GM21447 (cell line): ENCODE results near the gene DOCK1.

ENCODE experiments used
- ATAC-seq: cut with Tn5 transposase; IDR thresholded peaks from one replicate; pipeline ENCODE4 v1.9.1; 2021; ENCODE audit not compliant: unreplicated experiment

The DOCK1 gene

GRCh38 chr10:127073666-127074065 is 168.4 kb downstream of the DOCK1 start:
- ATAC-seq, result no peak

DNA sequence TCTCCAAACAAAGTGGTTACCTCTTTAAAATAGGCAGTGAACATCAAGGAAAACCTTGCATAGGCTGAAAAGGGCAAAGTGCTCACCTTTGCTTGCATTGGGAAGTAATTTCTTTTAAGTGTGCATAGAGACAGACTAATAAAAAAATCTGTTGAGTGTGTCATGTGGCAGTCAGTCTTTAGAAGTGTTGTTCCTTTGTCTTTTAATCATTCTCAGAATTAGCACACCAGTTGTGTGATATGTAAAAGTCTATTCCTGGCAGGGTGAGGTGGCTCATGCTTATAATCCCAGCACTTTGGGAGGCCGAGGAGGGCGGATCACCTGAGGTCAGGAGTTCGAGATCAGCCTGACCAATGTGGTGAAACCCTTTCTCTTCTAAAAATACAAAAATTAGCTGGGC is 174.2 kb downstream of the DOCK1 start:
- no peak for ATAC-seq

DNA sequence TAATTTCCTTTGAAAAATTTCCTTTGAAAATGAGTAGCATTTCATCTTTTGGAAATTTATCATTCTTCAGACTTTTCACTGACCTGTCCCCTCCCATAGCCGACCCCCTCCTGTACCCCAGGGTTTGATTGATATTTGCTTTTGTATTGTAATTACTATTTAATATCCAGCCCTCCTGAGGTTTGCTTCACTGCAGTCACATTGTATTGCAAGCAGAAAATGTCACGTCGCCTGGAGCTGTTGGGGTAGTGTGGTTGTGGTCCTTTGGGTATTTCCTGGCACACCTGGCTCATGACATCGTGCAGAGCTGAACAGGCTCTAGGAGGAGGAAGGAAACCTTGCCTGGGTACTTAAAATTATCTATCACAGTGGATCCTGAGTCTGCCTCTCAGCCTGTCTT is 175.1 kb downstream of the DOCK1 start:
- ATAC-seq, result no peak

DNA sequence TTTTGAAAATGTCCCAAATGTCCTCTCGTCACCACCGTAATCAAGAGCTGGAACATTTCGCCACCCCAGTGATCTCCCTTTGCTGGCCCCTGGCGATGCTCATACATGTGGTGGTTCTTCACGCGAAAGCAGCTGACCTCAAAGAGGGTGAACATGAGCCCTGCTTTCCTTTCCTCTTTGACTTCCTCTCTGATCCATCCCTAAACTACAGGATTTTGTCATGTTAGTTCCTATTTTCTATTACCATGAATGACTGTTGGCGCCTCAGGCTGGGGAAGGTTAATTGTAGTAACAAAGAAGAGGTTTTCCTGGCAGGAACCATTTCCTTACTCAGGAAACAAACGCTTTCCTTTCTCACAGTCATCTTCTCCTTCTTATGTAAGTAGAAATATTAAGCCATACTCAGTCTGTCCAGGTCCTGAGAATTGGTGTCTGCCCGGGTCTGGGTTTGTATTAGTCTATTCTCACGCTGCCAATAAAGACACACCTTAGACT is 176.7 kb downstream of the DOCK1 start:
- no peak for ATAC-seq

- ATAC-seq, result no peak
Observed at GRCh38 chr10:127082651-127083050, 177.4 kb downstream of the DOCK1 start.

- ATAC-seq, result no peak
Observed at GRCh38 chr10:127085957-127086356, 180.7 kb downstream of the DOCK1 start.

DNA sequence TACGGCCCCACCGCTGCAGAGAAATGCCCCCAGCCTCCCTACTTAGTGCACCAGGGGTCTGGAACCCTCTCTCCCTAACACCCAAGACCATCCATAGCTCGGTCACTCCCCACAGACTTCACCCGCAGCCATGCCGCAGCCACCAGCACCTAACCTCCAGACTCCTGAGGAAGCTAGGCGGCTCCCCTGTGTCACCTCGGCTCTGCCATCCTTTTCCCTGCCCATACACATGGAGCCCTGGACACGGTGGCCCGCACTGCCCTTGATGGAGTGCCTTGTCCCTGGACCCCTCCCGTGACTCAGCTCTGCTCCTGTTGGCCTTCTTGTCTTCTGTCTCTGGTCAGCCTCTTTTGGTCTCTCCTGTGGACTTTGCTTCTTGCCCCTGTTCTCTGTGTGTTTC is 183.7 kb downstream of the DOCK1 start:
- no peak for ATAC-seq

DNA sequence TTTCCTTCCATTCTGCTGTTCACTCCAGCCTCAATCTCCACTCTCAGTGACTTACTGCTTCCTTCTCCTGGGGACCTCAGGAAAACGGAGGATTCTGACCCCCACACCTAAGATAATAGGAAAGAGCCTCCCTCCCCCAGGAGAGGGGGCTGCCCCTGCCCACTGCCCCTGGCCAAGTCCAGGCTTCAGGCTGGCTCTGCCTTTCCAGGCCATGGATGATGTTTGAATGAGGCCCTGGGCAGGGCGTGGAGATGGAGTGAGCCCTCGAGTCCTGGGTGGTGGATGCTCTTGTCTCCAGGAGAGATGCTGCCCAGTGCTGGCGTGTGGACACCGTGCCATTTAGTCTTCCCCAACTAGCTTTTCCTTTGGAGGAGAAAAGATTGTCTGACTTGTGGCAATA is 184.2 kb downstream of the DOCK1 start:
- ATAC-seq, result no peak

- ATAC-seq, result no peak
Observed at GRCh38 chr10:127090138-127090537, 184.9 kb downstream of the DOCK1 start.

DNA sequence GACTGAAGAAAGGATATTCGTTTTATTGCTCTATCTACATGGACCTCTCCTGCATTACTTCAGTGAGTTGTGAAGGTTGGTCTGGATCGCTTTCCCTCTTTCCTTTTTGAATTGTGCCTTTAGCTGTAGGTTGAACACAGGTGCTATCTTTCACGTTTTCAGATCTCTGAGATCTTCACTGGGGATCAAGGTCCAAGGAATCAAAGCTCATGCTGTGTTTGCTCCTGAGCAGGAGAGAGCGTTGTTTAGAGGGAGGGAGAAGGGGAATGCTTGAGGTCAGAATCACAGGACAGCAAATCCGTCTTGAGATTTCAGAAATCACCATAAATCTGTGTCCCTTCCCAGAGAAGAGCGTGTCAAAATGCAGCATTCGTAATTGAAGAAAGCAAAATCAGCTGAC is 186.1 kb downstream of the DOCK1 start:
- ATAC-seq, result no peak

DNA sequence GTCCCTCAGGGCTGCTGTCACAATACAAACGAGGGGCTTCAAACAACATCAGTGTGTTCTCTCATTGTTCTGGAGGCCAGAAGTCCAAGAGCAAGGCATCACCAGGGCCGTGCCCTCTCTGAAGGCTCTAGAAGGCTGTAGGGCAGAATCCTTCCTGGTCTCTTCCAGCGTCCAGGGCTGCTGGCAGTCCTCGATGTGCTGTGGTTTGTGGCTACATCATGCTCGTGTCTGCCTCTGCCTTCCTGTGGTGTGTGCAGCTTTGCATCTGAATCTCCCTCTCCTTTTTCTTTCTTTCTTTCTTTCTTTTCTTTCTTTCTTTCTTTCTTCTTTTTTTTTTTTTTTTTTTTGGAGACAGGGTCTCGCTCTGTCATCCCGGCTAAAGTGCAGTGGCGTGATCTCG is 187.7 kb downstream of the DOCK1 start:
- ATAC-seq, result no peak

DNA sequence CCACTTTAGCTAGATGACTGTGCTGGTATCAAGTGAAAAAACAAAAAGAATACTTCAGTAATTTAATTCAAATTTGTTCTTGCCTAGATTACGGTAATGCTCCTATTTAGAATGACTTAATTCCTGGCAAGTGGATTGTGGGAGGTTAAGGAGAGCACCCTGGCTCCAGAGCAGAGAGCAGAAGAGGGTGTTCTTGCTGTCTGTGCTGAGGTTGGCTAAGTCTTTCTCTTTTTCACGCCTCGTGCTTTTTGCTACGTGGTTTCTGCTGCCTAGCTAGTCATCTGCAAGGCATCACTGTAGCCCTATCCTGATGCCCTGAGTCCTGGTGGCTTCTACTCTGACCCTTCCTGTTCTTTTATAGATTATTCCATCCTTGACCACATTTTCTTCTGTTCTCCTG is 189.8 kb downstream of the DOCK1 start:
- ATAC-seq, result no peak

DNA sequence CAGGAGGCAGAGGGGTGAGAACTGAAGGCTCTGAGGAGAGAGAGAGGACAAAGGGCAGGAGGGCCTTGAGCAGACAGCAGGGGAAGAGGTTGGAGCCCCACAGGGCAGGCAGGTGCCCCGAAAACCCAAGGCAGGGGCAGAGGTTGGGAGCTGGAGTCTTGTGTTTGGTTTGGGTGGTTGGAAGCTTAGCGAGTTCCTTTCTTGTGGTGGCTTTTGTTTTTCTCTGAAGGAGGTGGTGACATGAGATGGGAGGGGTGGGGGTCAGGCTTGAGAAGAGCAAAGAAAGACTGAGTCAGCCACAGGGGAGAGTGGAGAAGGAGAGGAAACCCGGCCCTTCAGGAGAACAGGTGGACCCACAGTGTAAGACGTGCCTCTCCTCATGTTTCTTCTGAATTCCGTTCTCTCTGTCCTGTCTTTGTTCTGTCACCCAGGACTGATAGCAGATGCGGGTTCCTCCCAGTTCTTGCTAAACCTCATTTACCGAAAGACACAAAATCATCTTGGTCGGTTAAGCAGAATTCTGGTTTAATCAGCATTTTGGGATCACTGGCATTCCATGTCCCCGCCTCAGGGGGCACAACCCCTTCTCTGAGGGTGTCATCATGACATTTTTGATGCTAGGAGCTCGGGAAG is 195.9 kb downstream of the DOCK1 start:
- ATAC-seq, result no peak

- ATAC-seq, result no peak
Observed at GRCh38 chr10:127102176-127102575, 196.9 kb downstream of the DOCK1 start.

GRCh38 chr10:127115100-127115499 is 209.9 kb downstream of the DOCK1 start:
- no peak for ATAC-seq

GRCh38 chr10:127117125-127117524 is 211.9 kb downstream of the DOCK1 start:
- no peak for ATAC-seq

- ATAC-seq, result no peak
Observed at GRCh38 chr10:127118034-127118433, 212.8 kb downstream of the DOCK1 start.

DNA sequence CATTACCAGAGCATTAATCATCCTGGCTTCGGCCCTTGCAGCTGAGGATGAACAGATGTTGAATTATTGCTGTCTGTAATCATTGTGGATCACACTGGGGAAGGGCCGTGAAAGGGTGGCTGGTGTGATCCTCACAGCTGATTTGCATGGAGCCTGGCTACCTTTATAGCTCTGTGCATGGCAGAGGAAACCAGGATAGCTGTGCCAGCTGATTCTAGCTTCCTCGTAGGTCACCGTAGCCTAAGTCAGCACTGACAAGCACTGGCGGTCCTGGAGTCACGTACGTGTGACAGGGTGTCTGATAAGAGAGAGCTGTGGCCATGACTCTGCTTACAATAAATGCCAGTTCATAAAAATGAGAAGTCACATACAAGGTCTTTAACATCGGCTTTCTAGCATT is 214.7 kb downstream of the DOCK1 start:
- ATAC-seq, result no peak

DNA sequence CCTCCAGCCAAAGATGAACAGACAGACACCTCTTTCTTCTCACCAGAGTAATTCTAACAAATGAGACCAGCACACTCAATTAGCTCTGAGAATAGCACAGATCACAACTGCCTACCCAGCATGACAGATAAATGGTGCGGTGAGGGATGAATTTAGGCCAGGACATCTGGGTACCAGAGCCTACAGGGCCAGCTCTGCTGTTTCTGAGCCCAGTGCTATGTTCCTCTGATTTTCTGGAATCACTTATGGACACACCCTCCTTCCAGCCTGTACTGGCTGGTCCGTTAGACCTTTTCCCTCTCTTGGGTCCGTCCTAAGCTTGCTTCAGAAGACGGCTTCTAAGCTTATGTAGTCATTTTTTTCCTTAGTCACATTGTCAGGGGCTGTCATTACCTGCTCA is 217.6 kb downstream of the DOCK1 start:
- ATAC-seq, result no peak

DNA sequence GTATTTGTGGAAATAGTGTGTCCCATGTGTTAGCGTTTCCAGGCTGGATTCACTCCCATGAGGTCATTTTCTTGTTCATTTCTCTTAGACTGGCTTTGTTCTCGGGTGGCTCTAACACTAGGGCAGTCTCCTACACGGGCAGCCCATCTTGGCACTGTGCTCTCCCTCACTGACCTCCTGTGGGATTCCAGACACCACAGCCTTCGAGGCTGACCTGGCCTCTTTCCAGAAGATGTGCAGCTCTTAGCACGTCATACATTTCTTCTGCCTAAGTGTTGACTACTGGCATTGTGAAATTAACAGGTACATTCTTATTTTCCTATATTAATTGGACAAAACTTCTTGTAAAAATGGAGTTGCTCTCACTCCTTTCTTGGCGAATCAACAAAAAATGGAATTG is 218.4 kb downstream of the DOCK1 start:
- ATAC-seq, result no peak

GRCh38 chr10:127125331-127125730 is 220.1 kb downstream of the DOCK1 start:
- no peak for ATAC-seq

DNA sequence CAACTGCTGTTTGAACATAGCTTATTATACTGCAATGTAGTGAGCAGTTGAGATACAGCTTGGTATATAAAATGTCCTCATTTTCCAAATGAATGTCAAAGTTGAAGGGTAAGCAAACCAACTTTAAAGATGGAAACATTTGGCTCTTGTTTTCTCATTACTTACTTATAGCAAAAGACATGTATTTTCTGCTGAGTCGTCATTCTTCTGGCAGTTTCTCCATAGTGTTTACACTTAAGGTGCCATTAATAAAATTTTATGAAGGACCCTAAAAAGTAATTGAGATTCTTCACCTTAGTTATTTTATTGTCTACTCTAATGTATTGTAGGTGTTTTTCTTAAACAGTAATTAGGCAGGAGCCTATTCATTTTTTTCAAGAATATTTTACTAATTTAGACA is 222.6 kb downstream of the DOCK1 start:
- ATAC-seq, result no peak

DNA sequence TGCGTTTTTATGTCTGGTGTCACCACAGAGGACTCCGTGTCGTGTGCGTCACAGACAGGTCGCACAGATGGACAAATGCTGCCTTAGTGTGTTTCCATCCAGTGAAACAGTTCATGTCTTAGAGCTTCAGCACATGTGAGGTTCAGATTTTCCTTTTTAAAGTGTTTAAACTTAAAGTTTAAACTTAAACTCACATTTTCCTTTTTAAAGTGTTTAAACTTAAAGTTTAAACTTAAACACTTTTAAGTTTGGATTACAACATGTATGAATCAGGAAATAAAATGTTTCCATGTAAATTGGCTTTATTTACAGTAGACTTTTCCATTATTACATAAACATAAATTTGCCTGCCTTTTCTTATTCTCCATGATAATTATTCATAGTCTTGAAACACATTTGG is 223.9 kb downstream of the DOCK1 start:
- no peak for ATAC-seq
